T47D (cell line): ENCODE measurements around the gene GATA6.

Source experiments
- DNase-seq, 2 experiments: peaks; one replicate each; pipeline versions ENCODE4 v3.0.0 to v3.0.0-alpha.2; 2011 to 2012; ENCODE audit warnings: low read depth in 1 of 2, low spot score in 1 of 2
- JUND ChIP-seq: IDR thresholded peaks from 2 replicates; pipeline ENCODE4 v1.6.1; 2012; ENCODE audit warnings: low read depth
- in situ Hi-C: cut with HindIII; loops from 2 replicates; pipeline ENCODE4 v1.10.0; 2016; ENCODE audit warnings: low sequenced_read_pairs, low pct_unique_long_range_greater_than_20kb

Gene GATA6

GRCh38 chr18:22223965-22224322, 54.6 kb downstream of the GATA6 start:
- no peak for DNase-seq
- in situ Hi-C loops, result no loop called here
- no peak for TF ChIP-seq JUND

- in situ Hi-C loops, result no loop called here
- no peak for DNase-seq
Measured at GRCh38 chr18:22224339-22224738, 55.0 kb downstream of the GATA6 start.

GRCh38 chr18:22226801-22227200, 57.4 kb downstream of the GATA6 start:
- DNase-seq, result no peak
- in situ Hi-C loops, result no loop called here
- no peak for TF ChIP-seq JUND

More at GRCh38 chr18:22224339-22224738, 55.0 kb downstream of the GATA6 start:
- no peak for TF ChIP-seq JUND

GRCh38 chr18:22228976-22229375, 59.6 kb downstream of the GATA6 start:
- in situ Hi-C loops, result no loop called here
- no peak for TF ChIP-seq JUND
- DNase-seq, result no peak

- in situ Hi-C loops, result no loop called here
- DNase-seq, result no peak
- no peak for TF ChIP-seq JUND
Measured at GRCh38 chr18:22229456-22230124, 60.2 kb downstream of the GATA6 start.

GRCh38 chr18:22230471-22230945, 61.1 kb downstream of the GATA6 start:
- in situ Hi-C loops, result no loop called here
- no peak for DNase-seq
- no peak for TF ChIP-seq JUND

- in situ Hi-C loops, result no loop called here
- peak in 1 of 2 experiments; percentile 12 for DNase-seq
- no peak for TF ChIP-seq JUND
Measured at GRCh38 chr18:22233266-22233665, 63.9 kb downstream of the GATA6 start.

DNA sequence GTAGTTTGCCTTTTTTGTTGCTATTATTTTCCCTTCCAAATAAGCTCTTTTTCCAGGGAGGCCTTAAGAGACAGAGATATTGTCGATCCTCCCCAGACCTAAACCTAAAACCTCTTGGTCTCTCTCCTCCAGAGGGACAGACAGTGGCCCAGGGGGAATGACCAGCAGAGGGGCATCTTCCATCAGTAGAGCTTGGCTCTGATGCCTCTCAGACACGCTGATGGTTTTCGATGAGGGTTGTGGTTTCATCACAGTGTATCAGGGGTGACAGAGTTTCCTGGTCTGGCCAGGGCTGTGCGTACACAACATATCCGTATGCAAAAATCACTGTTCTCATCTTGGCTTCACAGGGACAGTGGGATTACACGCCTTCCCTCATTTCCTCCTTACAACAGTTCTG, 68.6 kb downstream of the GATA6 start:
- TF ChIP-seq JUND, result no peak
- in situ Hi-C loops, result no loop called here
- DNase-seq, result no peak

GRCh38 chr18:22238681-22239080, 69.3 kb downstream of the GATA6 start:
- no peak for TF ChIP-seq JUND
- in situ Hi-C loops, result no loop called here
- no peak for DNase-seq

DNA sequence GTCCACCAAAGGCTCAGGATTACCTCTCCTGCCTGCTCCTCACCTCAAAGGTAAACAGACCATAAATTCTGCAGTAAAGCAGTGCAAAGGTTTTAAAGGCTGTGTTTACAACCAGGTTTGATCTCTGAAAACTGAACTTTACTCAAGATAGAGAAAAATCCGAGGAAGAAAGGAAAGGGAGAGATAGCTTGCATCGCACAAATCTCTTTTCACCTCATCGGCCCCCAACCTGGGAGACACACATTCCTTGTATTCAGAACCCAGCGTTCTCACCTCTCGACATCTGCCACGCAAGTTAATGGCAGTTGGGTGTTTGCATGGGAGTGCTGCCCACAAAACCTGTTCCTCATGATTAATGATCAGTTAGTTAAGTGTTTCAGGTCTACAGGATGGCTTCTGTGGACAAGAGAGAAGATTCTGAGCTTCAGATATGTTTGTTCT, 72.6 kb downstream of the GATA6 start:
- TF ChIP-seq JUND, result no peak
- peak in 1 of 2 experiments; percentile 57 for DNase-seq
- in situ Hi-C loops, result no loop called here

- in situ Hi-C loops, result no loop called here
- TF ChIP-seq JUND, result no peak
Measured at GRCh38 chr18:22243513-22243912, 74.1 kb downstream of the GATA6 start.

GRCh38 chr18:22250026-22250425, 80.6 kb downstream of the GATA6 start:
- DNase-seq, result no peak
- no peak for TF ChIP-seq JUND
- in situ Hi-C loops, result no loop called here

More at GRCh38 chr18:22243513-22243912, 74.1 kb downstream of the GATA6 start:
- DNase-seq, result no peak

DNA sequence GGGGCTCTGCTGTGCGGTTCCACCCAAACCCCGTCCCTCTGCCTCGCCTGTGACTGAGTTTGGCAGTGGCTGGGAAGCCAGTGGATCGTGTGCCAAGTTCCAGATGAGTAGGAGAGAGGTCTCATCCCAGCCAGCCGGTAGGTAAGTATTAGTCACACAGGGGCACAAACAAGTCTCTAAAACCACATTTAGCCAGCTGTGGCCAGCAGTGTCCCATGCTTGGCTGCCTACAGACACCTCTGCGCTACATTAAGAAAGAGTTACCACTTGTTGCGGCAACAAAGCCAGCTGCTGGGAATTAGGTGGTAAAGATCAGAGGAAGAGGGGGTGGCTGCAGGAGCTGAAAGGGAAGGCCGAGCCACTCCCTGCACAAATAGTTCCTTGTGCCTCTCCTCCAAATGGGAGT, 81.2 kb downstream of the GATA6 start:
- TF ChIP-seq JUND, result no peak
- DNase-seq, result no peak
- in situ Hi-C loops, result no loop called here
